ENCODE data around the gene RAB14.

DNA sequence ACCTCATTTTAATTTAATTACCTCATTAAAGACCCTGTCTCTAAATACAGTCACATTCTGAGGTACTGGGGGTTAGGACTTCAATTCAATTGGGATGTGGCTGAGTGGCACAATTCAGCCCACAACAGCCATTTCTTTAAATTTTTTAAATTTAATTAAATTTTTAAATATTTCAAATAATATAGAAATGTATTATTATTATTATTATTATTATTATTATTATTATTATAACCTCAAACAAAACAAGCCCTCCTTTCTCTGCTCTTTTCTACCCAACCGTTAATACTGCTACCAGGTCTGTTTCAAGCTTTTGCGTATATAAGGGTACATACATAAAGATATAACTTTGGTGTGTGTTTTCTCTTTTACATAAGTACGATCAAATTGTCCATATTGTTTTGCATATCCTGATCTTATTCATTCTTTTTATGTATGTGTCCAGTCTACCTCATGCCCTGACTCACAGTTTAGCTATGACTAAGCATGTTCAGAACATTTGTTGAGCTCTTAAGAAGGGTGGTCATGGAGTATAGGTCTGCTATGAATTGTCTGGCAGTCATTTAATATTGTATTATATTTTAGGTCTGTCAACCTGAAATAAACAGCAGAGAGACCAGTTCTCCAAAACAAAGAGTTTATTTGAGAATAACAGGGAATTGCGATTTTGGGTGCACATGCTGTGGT lies 16.1 kb upstream of the RAB14 start:
- TF ChIP-seq JUND (IDR thresholded peaks at IDR 0.05) (no peak), EZH2 (IDR thresholded peaks at IDR 0.05) (no peak), POLR2A (IDR thresholded peaks at IDR 0.05; ENCODE audit: borderline replicate concordance, extremely low read depth, insufficient read depth, insufficient read length) (no peak), CEBPB (IDR thresholded peaks at IDR 0.05; ENCODE audit: low read depth) (no peak), ZNF274 (IDR thresholded peaks at IDR 0.05; ENCODE audit: low read depth, low read length) (no peak), TCF7L2 (IDR thresholded peaks at IDR 0.05; ENCODE audit: borderline replicate concordance, extremely low read depth, insufficient read depth, insufficient read length) (no peak)
- TF ChIP-seq, protein P1, sequence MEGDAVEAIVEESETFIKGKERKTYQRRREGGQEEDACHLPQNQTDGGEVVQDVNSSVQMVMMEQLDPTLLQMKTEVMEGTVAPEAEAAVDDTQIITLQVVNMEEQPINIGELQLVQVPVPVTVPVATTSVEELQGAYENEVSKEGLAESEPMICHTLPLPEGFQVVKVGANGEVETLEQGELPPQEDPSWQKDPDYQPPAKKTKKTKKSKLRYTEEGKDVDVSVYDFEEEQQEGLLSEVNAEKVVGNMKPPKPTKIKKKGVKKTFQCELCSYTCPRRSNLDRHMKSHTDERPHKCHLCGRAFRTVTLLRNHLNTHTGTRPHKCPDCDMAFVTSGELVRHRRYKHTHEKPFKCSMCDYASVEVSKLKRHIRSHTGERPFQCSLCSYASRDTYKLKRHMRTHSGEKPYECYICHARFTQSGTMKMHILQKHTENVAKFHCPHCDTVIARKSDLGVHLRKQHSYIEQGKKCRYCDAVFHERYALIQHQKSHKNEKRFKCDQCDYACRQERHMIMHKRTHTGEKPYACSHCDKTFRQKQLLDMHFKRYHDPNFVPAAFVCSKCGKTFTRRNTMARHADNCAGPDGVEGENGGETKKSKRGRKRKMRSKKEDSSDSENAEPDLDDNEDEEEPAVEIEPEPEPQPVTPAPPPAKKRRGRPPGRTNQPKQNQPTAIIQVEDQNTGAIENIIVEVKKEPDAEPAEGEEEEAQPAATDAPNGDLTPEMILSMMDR (IDR thresholded peaks at IDR 0.05 in 2 of 3, conservative IDR thresholded peaks at IDR 0.05 in 1 of 3; ENCODE audit: borderline replicate concordance in 1 of 3, insufficient read depth in 1 of 3, low read depth in 2 of 3, low read length in 2 of 3), result no peak

Data from HCT116 (cell line).